PC-9 (cell line): ENCODE measurements around the gene MAD2L2.

ENCODE experiments used
- CTCF ChIP-seq: fragments of 200-600 bp; sonication (generic); conservative IDR thresholded peaks from 2 replicates; pipeline ENCODE4 v1.6.1; 2017; ENCODE audit warnings: mixed run types, antibody characterized with exemption, mild to moderate bottlenecking, moderate library complexity
- EZH2 ChIP-seq: fragments of 200-600 bp; sonication (generic); IDR thresholded peaks from 2 replicates; pipeline ENCODE4 v1.8.0; 2017; ENCODE audit warnings: antibody characterized with exemption, low read depth

GRCh38 chr1:11705596-11705995, 24.6 kb upstream of the MAD2L2 start:
- TF ChIP-seq CTCF = no peak
- no peak for TF ChIP-seq EZH2
